HuH-7.5 (cell line): ENCODE data around the gene ELOB.

Experiments
- DNase-seq: peaks from one replicate; pipeline ENCODE4 v3.0.0; 2011; ENCODE audit warnings: low spot score

Gene ELOB

GRCh38 chr16:2777231-2777902 is at the start of gene ELOB:
ELOB (minus strand) TSS chr16:2777280; CDS start chr16:2777239, 41 bp downstream.
- DNase-seq = peak; percentile 90

DNA sequence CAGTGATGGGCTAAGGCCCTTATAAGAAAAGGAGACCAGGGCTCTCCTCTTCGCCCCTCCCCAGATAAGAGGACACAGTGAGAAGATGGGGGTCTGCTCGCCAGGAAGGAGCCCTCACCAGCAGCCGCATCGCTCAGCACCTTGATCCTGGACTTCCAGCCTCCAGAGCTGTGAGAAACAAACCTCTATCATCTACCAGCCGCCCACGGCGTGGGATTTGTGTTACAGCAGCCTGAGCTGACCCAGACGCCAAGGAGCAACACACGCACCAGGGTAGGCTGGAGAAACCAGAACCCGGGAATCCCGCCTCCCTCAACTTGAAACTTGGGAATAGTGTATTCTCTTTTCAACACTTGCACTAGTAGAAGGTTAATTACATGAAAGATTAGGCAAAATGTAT is 48.8 kb upstream of the ELOB start:
- no peak for DNase-seq

- no peak for DNase-seq
These were observed 48.1 kb upstream of the ELOB start for GRCh38 chr16:2825049-2825742.

GRCh38 chr16:2824626-2825025 is 47.5 kb upstream of the ELOB start:
- no peak for DNase-seq

GRCh38 chr16:2822496-2822895 is 45.4 kb upstream of the ELOB start:
- no peak for DNase-seq

DNA sequence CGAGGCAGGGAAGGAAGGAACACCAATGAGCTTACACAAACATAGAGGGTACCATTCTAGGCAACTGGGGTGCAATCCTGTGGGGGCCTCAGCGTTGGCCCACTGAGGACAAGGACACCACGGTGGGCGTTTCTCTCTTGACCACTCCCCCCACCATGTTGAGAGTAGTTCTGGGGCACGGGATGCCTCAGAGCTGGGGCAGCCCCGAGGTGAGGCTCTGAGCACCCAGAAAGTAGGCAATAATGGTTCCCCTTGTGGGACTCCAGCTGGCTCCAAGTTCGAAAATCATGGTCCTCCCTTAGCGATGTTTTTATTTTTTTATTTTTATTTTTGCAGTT is 45.0 kb upstream of the ELOB start:
- DNase-seq = no peak

GRCh38 chr16:2821487-2822157 is 44.5 kb upstream of the ELOB start:
- no peak for DNase-seq

DNA sequence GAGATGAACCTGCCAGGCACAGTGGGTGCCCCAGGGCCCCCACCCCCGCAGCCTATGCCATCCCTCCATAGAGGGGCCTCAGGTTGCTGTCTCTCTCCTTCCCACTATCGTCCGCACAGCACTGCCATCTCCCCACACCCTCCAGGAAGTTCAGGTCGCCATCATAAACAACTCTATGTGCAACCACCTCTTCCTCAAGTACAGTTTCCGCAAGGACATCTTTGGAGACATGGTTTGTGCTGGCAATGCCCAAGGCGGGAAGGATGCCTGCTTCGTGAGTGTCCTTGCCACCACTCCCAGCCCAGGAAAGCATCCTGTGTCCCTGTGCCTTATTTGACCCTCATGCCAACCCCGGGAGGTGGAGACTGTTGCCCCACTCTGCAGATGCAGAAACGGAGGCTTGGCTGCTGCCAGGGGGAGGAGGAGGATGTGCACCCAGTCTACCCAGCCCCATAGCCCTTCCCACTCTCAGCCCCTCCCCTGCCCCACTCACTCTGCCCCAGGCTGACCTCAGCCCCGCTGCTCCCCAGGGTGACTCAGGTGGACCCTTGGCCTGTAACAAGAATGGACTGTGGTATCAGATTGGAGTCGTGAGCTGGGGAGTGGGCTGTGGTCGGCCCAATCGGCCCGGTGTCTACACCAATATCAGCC is 43.9 kb upstream of the ELOB start:
- DNase-seq = no peak

GRCh38 chr16:2819939-2820835 is 43.1 kb upstream of the ELOB start:
- DNase-seq = no peak

DNA sequence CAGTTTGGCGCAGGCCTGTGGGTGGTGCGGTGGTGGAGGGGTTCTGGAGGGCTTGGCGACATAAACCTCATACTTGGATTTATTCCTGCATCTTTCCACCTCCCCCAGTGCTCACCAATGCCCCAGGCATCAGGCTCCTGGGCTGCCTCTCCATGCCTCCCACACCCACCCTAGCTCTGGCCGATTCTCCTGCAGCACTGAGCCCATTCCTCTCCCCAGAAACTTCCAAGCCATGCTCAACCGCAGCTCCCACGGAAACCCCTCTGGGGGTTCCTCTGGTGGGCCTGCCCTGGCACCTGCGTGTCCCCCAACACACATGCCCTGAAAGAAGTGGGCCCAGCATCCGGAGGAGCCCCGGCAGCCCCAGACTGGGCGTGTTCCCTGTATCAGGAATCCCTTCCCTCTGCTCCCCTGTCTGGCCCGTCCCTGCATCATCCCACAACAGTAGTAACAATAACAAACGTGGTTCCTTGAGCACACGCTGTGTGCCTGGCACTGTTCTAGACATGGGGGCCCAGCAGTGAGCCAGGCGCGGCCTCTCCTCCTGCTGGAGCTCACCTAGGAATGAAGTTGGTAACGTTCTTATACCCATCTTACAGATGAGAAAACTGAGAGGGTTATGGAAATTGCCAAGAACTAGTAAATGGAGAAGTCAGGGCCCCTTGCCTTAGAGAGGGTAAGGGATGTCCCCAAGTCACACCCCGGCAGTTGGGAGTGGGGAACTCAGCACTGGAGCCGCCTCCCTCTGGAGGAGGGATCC is 42.3 kb upstream of the ELOB start:
- no peak for DNase-seq

DNA sequence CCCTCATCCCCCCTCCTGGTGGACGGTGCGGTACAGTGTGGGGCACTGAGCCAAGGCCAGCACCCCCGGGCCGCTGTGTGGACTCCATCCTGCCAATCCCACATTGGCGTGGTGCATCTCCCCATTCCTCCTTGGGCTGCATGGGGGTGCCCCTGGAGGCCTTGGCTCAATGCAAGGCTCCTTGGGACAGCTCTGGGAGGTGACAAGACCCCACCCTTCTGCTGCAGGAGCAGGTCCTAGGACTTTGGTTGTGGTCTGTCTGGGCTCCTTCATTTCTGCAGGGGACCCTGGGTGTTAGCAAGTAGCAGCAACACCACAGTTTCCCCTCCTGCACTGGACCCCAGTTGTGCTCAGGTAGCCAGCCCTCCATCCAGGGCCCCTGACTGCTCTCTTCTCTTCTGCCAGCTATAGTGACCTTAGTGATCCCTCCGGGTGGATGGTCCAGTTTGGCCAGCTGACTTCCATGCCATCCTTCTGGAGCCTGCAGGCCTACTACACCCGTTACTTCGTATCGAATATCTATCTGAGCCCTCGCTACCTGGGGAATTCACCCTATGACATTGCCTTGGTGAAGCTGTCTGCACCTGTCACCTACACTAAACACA is 41.3 kb upstream of the ELOB start:
- DNase-seq = no peak

DNA sequence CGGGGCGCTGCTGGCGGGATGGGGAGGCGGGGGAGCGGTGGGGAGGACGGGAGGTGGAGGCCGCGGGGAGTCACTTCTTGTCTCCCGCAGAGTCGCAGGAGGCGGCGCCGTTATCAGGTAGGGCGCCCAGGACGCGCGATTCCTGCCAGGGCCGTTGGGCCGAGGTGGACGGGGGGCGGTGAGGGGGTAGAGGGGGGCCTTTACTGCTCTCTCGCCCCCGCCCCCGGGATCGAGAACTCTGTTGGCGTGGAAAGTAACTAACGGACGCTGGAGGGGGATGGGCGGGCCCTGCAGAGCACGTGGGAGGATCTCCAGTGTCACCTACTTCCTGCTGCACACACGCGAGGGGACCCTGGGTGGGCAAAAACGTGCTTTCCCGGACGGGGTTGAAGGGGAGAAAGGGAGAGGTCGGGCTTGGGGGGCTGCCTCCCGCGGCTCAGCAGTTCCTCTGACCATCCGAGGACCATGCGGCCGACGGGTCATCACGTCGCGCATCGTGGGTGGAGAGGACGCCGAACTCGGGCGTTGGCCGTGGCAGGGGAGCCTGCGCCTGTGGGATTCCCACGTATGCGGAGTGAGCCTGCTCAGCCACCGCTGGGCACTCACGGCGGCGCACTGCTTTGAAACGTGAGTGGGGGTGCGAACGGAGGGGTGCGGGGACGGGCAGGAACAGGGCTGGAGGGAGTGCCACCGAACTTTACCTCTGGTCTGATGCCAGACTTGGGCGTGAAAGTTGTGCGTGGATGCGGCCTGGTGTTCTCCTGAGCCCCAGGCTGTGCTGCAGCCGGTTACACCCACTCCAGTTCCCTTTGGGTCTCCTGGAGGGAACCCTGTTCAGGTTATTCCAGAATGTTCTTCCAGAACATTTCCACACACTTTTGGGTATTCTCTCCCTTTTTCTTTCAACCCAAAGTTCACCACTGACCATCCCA is 40.5 kb upstream of the ELOB start:
- DNase-seq = no peak

DNA sequence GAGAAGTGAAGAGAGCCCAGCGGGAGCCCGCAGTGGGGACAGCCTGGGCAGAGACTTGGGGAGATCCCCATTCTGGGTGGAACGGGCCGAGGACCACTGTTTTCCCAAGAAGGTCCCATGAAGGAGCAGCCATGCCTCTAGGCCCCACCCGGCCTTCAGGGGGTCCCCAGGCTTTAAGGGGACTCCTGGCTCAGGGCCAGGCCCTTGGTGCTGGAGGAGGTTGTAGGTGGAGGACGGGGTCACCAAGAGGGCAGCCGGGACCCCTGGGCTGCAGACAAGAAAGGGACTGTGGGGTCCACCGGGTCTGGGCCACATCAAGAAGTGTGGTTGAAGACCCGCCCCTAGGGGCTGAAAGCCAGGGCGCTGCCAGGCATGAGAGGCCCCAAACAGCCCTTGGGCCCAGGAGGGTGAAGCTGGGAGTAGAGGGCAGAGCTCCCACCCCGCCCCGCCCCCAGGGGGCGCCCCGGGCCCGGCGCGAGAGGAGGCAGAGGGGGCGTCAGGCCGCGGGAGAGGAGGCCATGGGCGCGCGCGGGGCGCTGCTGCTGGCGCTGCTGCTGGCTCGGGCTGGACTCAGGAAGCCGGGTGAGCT is 39.8 kb upstream of the ELOB start, which contains the start of gene PRSS21:
Gene PRSS21 (plus strand): TSS at position 487 of the 589 bp plus-strand sequence. CDS start 32 bp downstream, at position 519.
- DNase-seq = no peak

DNA sequence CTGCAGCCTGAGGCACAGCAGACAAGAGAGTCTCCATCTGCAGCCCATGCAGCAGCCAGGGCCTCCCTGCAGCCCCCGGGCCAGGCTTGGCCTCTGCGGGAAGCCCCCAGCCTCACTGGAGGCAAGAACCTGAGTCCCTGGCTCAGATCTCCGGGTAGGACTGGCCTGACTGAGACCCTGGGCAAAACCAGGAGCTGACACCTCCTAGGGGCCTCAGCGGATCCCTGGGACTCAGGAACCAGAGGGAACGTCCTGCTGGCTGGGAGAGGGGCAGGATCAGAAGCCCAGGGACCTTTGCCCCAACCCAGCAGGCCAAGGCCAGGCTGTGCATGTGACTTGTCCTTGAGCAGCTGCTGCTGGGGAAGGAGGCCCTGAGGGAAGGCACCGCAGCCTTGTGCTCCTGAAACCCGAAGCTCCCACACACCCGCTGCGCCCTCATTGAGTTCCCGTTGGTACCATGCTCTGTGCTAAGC is 38.3 kb upstream of the ELOB start:
- DNase-seq = no peak

- DNase-seq = no peak
These were observed 37.6 kb upstream of the ELOB start for GRCh38 chr16:2814551-2815298.

- DNase-seq = no peak
These were observed 36.7 kb upstream of the ELOB start for GRCh38 chr16:2813771-2814221.

- DNase-seq = no peak
These were observed 34.8 kb upstream of the ELOB start for GRCh38 chr16:2811703-2812471.
